Measurements from ENCODE around the gene ABHD1.

GRCh38 chr2:27084297-27085061 is 39.1 kb upstream of the ABHD1 start:
- TF ChIP-seq CTCF (optimal IDR thresholded peaks at IDR 0.05 in 1 of 3, IDR thresholded peaks at IDR 0.05 in 1 of 3, conservative IDR thresholded peaks at IDR 0.05 in 1 of 3; ENCODE audit: extremely low read depth in 1 of 3, insufficient read depth in 2 of 3, low read length in 3 of 3) (no peak), EZH2 (IDR thresholded peaks at IDR 0.05; ENCODE audit: low read length) (no peak)
